Gastroesophageal sphincter (tissue), 4 donors: ENCODE data around the gene USP15. TPM values are rescaled to one million over a fixed set of nuclear protein-coding genes. Genes with fewer than 3 reads are reported as not detected.

ENCODE experiments used
- ATAC-seq: fragments of 150-250 bp; one replicate; pipeline ENCODE4 v1.9.1; 2016; ENCODE audit warnings: mild to moderate bottlenecking, moderate library complexity
- H3K27ac ChIP-seq, 4 donors: fragments of 200-600 bp; sonication (generic) in 3 of 4; 1 replicate in 3 of 4; 2 replicates in 1 of 4; pipeline ENCODE4 v1.5.1; 2016 to 2019
- H3K27me3 ChIP-seq: fragments of 200-600 bp; sonication (generic); one replicate; pipeline ENCODE4 v1.5.1; 2019
- H3K36me3 ChIP-seq, 2 donors: fragments of 200-600 bp; sonication (generic); one replicate each; pipeline ENCODE4 v1.5.1; 2019; ENCODE audit warnings: control low read depth in 1 of 2
- H3K4me1 ChIP-seq, 3 donors: fragments of 200-600 bp; sonication (generic); 1 replicate in 2 of 3; 2 replicates in 1 of 3; pipeline ENCODE4 v1.5.1; 2016 to 2019; ENCODE audit warnings: control low read depth in 2 of 3
- H3K4me3 ChIP-seq, 2 donors: fragments of 200-600 bp; sonication (generic); one replicate each; pipeline ENCODE4 v1.5.1; 2019; ENCODE audit warnings: mild to moderate bottlenecking in 1 of 2, moderate library complexity in 1 of 2
- H3K9me3 ChIP-seq, 3 donors: fragments of 200-600 bp; sonication (generic); one replicate each; pipeline ENCODE4 v1.5.1; 2017 to 2019; ENCODE audit warnings: control low read depth in 2 of 3
- CTCF ChIP-seq, 4 experiments: fragments of 200-600 bp in 2 of 4; fragments of 450-650 bp in 2 of 4; sonication (generic) in 1 of 4; IDR thresholded peaks; one replicate each; pipeline ENCODE4 v1.5.1; 2017 to 2019; ENCODE audit warnings: antibody characterized with exemption in 4 of 4, mild to moderate bottlenecking in 2 of 4, moderate library complexity in 2 of 4
- EP300 ChIP-seq: sonication (generic); formaldehyde crosslinking; IDR thresholded peaks from one replicate; pipeline ENCODE4 v1.6.1; 2017; ENCODE audit warnings: antibody characterized with exemption, mild to moderate bottlenecking
- POLR2A ChIP-seq, 2 donors: fragments of 450-650 bp; IDR thresholded peaks; one replicate each; pipeline ENCODE4 v1.6.1; 2017; ENCODE audit warnings: antibody characterized with exemption in 2 of 2, mild to moderate bottlenecking in 2 of 2, moderate library complexity in 1 of 2
- POLR2AphosphoS5 ChIP-seq: sonication (generic); formaldehyde crosslinking; IDR thresholded peaks from one replicate; pipeline ENCODE4 v1.6.1; 2017; ENCODE audit warnings: antibody characterized with exemption
- WGBS, 2 donors: methylation state at CpG; one replicate each; pipeline ENCODE4 v1.1.5; 2018; ENCODE audit warnings: low coverage in 1 of 2; 5-methylcytosine and 5-hydroxymethylcytosine counted together
- total RNA-seq, 4 donors: library from RNA; depleted of rRNA; stranded (reverse); fragments of >200 nt; gene quantifications; one replicate each; pipeline ENCODE4 v1.1.0, GENCODE V29; 2016

USP15 gene
- total RNA-seq, 4 donors from 2014 or later: 33.6 to 84.8 (median 70.0) TPM

- ATAC-seq: no peak
- 85 to 89% methylated on average over 2 of the region's 2 CpGs for WGBS, 2 donors
- H3K27ac ChIP-seq: no peak overlapping the region
- H3K4me1 ChIP-seq: peaks cover 0 to 27% (median 0%) of the 10 kb centered on the region in 3 donors
- H3K36me3 ChIP-seq: peaks cover 0 to 7% of the 10 kb centered on the region in 2 donors
- no peak for TF ChIP-seq POLR2AphosphoS5
- TF ChIP-seq CTCF (IDR thresholded peaks at IDR 0.05): no peak
- no peak for TF ChIP-seq POLR2A (IDR thresholded peaks at IDR 0.05)
- no peak for TF ChIP-seq EP300
- H3K9me3 ChIP-seq: no peaks in the 10 kb centered on the region
- no peaks in the 10 kb centered on the region for H3K27me3 ChIP-seq
- no peak overlapping the region for H3K4me3 ChIP-seq
Observed at GRCh38 chr12:62372134-62372533, 111.9 kb downstream of the USP15 start.

GRCh38 chr12:62372825-62373224, 112.6 kb downstream of the USP15 start:
- H3K27ac ChIP-seq: no peak overlapping the region
- no peaks in the 10 kb centered on the region for H3K27me3 ChIP-seq
- no peaks in the 10 kb centered on the region for H3K9me3 ChIP-seq
- H3K36me3 ChIP-seq: peaks cover 0 to 7% of the 10 kb centered on the region in 2 donors
- ATAC-seq: no peak
- no peak overlapping the region for H3K4me3 ChIP-seq
- WGBS, 2 donors: 0 to 13% methylated on average over 1 of the region's 1 CpG
- TF ChIP-seq POLR2AphosphoS5: no peak
- no peak for TF ChIP-seq POLR2A (IDR thresholded peaks at IDR 0.05)
- no peak for TF ChIP-seq EP300
- TF ChIP-seq CTCF (IDR thresholded peaks at IDR 0.05): no peak
- peaks cover 0 to 27% (median 0%) of the 10 kb centered on the region in 3 donors for H3K4me1 ChIP-seq

DNA sequence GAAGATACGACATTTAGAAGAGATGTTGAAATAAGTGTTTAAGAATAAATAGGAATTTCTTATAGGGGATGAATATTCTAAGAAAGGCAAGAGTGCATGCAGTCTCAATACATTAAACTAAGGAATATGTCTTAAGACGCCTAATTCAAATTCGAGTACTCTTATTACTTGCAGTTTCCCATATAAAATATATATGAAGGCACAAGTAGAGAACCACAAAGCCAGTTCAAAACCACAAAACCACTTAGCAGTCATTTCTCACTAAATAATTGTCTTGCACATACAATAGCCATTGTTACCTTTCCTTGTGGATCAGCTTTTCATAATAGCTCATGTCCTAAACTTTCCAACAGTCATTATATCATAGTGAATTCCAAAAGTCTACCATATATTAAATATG, 115.4 kb downstream of the USP15 start:
- no peak overlapping the region for H3K27ac ChIP-seq
- H3K9me3 ChIP-seq: no peaks in the 10 kb centered on the region
- ATAC-seq: no peak
- peaks cover 0 to 27% (median 0%) of the 10 kb centered on the region in 3 donors for H3K4me1 ChIP-seq
- WGBS, 2 donors: 89 to 100% methylated on average over 3 of the region's 3 CpGs
- no peak overlapping the region for H3K4me3 ChIP-seq
- no peaks in the 10 kb centered on the region for H3K27me3 ChIP-seq
- H3K36me3 ChIP-seq: peaks cover 0 to under 1% of the 10 kb centered on the region in 2 donors
- TF ChIP-seq CTCF (IDR thresholded peaks at IDR 0.05): no peak
- TF ChIP-seq EP300: no peak
- TF ChIP-seq POLR2A (IDR thresholded peaks at IDR 0.05): no peak
- TF ChIP-seq POLR2AphosphoS5: no peak

- TF ChIP-seq EP300: no peak
- no peak for TF ChIP-seq POLR2AphosphoS5
- no peak for TF ChIP-seq POLR2A (IDR thresholded peaks at IDR 0.05)
- TF ChIP-seq CTCF (IDR thresholded peaks at IDR 0.05): no peak
- no peak for ATAC-seq
- WGBS, 2 donors: 81 to 83% methylated on average over 2 of the region's 2 CpGs
- peaks cover 0 to 2% (median 0%) of the 10 kb centered on the region in 3 donors for H3K4me1 ChIP-seq
- peaks cover 0 to 18% of the 10 kb centered on the region in 2 donors for H3K36me3 ChIP-seq
- no peaks in the 10 kb centered on the region for H3K27me3 ChIP-seq
- no peaks in the 10 kb centered on the region for H3K9me3 ChIP-seq
- H3K27ac ChIP-seq: no peak overlapping the region
- no peak overlapping the region for H3K4me3 ChIP-seq
Observed at GRCh38 chr12:62379026-62379722, 119.0 kb downstream of the USP15 start.

GRCh38 chr12:62379723-62380045, 119.5 kb downstream of the USP15 start:
- Histone ChIP-seq H3K4me1 (no peaks in the 10 kb centered on the region), H3K27ac (no peak overlapping the region), H3K36me3 (peaks cover 0 to 19% of the 10 kb centered on the region in 2 donors), H3K9me3 (no peaks in the 10 kb centered on the region), H3K4me3 (no peak overlapping the region), H3K27me3 (no peaks in the 10 kb centered on the region)
- ATAC-seq: no peak
- no peak for TF ChIP-seq POLR2A (IDR thresholded peaks at IDR 0.05)
- no peak for TF ChIP-seq CTCF (IDR thresholded peaks at IDR 0.05)
- no peak for TF ChIP-seq POLR2AphosphoS5
- no peak for TF ChIP-seq EP300
